H9 (cell line): ENCODE data around the gene FAM3C. TPM values are rescaled to one million over a fixed set of nuclear protein-coding genes. Genes with fewer than 3 reads are reported as not detected.

ENCODE experiments used
- DNase-seq: peaks from one replicate; pipeline ENCODE4 v3.0.0-alpha.2; 2017
- H2AFZ ChIP-seq: one replicate; pipeline ENCODE4 v1.6.1; 2013; ENCODE audit warnings: mild to moderate bottlenecking, low read length, control low read depth, moderate library complexity
- H2AK5ac ChIP-seq: 2 replicates; pipeline ENCODE4 v1.6.1; 2013; ENCODE audit warnings: low read length, control low read depth, mixed read lengths; ENCODE audit not compliant: insufficient read length
- H2BK120ac ChIP-seq: one replicate; pipeline ENCODE4 v1.6.1; 2013; ENCODE audit warnings: low read depth, mild to moderate bottlenecking, low read length, control low read depth, inconsistent platforms; ENCODE audit not compliant: poor library complexity, severe bottlenecking
- H2BK12ac ChIP-seq: 2 replicates; pipeline ENCODE4 v1.6.1; 2013; ENCODE audit warnings: low read length, control low read depth, mixed read lengths, low read depth; ENCODE audit not compliant: insufficient read length
- H2BK15ac ChIP-seq: 2 replicates; pipeline ENCODE4 v1.6.1; 2013; ENCODE audit warnings: low read depth, low read length, control low read depth
- H2BK20ac ChIP-seq: one replicate; pipeline ENCODE4 v1.6.1; 2013; ENCODE audit warnings: low read depth, mild to moderate bottlenecking, low read length, control low read depth, inconsistent platforms; ENCODE audit not compliant: poor library complexity, severe bottlenecking
- H2BK5ac ChIP-seq: 2 replicates; pipeline ENCODE4 v1.6.1; 2013; ENCODE audit warnings: low read length, control low read depth, mixed read lengths; ENCODE audit not compliant: insufficient read length
- H3K14ac ChIP-seq: 2 replicates; pipeline ENCODE4 v1.6.1; 2013; ENCODE audit warnings: low read length, control low read depth; ENCODE audit not compliant: insufficient read depth
- H3K18ac ChIP-seq: 2 replicates; pipeline ENCODE4 v1.6.1; 2013; ENCODE audit warnings: low read depth, mild to moderate bottlenecking, mixed read lengths, low read length, control low read depth; ENCODE audit not compliant: insufficient read length
- H3K23ac ChIP-seq: 2 replicates; pipeline ENCODE4 v1.6.1; 2013; ENCODE audit warnings: low read length, control low read depth, mixed read lengths, low read depth; ENCODE audit not compliant: insufficient read length
- H3K23me2 ChIP-seq: 2 replicates; pipeline ENCODE4 v1.6.1; 2013; ENCODE audit warnings: low read depth, mild to moderate bottlenecking, mixed read lengths, low read length, control low read depth; ENCODE audit not compliant: insufficient read length, poor library complexity, severe bottlenecking
- H3K27ac ChIP-seq: 2 replicates; pipeline ENCODE4 v1.5.1; 2013; ENCODE audit warnings: low read length, control low read depth, mixed read lengths, low read depth; ENCODE audit not compliant: insufficient read length
- H3K27me3 ChIP-seq: 2 replicates; pipeline ENCODE4 v1.6.1; 2013; ENCODE audit warnings: low read length, control low read depth, inconsistent platforms; ENCODE audit not compliant: insufficient read depth
- H3K4ac ChIP-seq: 2 replicates; pipeline ENCODE4 v1.6.1; 2013; ENCODE audit warnings: low read depth, mild to moderate bottlenecking, control low read depth, inconsistent platforms, low read length, moderate library complexity
- H3K4me1 ChIP-seq: 2 replicates; pipeline ENCODE4 v1.6.1; 2013; ENCODE audit warnings: low read length, control low read depth, inconsistent platforms; ENCODE audit not compliant: insufficient read depth
- H3K4me2 ChIP-seq: 2 replicates; pipeline ENCODE4 v1.6.1; 2013; ENCODE audit warnings: low read length, control low read depth, mixed read lengths; ENCODE audit not compliant: insufficient read length, insufficient read depth
- H3K56ac ChIP-seq: 2 replicates; pipeline ENCODE4 v1.6.1; 2013; ENCODE audit warnings: low read depth, mild to moderate bottlenecking, mixed read lengths, low read length, control low read depth; ENCODE audit not compliant: insufficient read length
- H3K79me1 ChIP-seq: 2 replicates; pipeline ENCODE4 v1.6.1; 2013; ENCODE audit warnings: low read depth, mild to moderate bottlenecking, moderate library complexity, low read length, control low read depth, inconsistent platforms; ENCODE audit not compliant: insufficient read depth, poor library complexity, severe bottlenecking
- H3K79me2 ChIP-seq: 2 replicates; pipeline ENCODE4 v1.6.1; 2013; ENCODE audit warnings: low read length, control low read depth, inconsistent platforms; ENCODE audit not compliant: insufficient read depth
- H3K9ac ChIP-seq: 2 replicates; pipeline ENCODE4 v1.6.1; 2013; ENCODE audit warnings: low read length, control low read depth, mixed read lengths; ENCODE audit not compliant: insufficient read length; ENCODE audit errors: extremely low read depth
- H3K9me3 ChIP-seq: one replicate; pipeline ENCODE4 v1.6.1; 2013; ENCODE audit warnings: low read depth, low read length, inconsistent platforms; ENCODE audit not compliant: control insufficient read depth
- H3T11ph ChIP-seq: one replicate; pipeline ENCODE4 v1.6.1; 2013; ENCODE audit warnings: mild to moderate bottlenecking, low read length, control low read depth, inconsistent platforms
- H4K20me1 ChIP-seq: one replicate; pipeline ENCODE4 v1.6.1; 2013; ENCODE audit not compliant: control insufficient read depth, insufficient read length, insufficient read depth
- H4K5ac ChIP-seq: 2 replicates; pipeline ENCODE4 v1.6.1; 2013; ENCODE audit warnings: low read depth, mild to moderate bottlenecking, mixed read lengths, low read length, control low read depth; ENCODE audit not compliant: insufficient read length
- H4K8ac ChIP-seq: replicated peaks from 2 replicates; pipeline ENCODE4 v1.6.1; 2013; ENCODE audit warnings: low read length, control low read depth, mixed read lengths, low read depth; ENCODE audit not compliant: insufficient read length
- H4K91ac ChIP-seq: 2 replicates; pipeline ENCODE4 v1.6.1; 2013; ENCODE audit warnings: low read depth, mild to moderate bottlenecking, moderate library complexity, mixed read lengths, low read length, control low read depth; ENCODE audit not compliant: insufficient read length
- H3K27ac Mint-ChIP-seq, 3 experiments: 2 replicates in 2 of 3; 3 replicates in 1 of 3; pipeline ENCODE4 v1.8.0; 2020 to 2021; ENCODE audit warnings: mixed read lengths in 3 of 3, mild to moderate bottlenecking in 1 of 3, moderate library complexity in 1 of 3
- H3K27me3 Mint-ChIP-seq: 2 replicates; pipeline ENCODE4 v1.8.0; 2021; ENCODE audit warnings: low read depth, mild to moderate bottlenecking, moderate library complexity, mixed read lengths
- H3K36me3 Mint-ChIP-seq, 3 experiments: 2 replicates in 2 of 3; 3 replicates in 1 of 3; pipeline ENCODE4 v1.8.0; 2020 to 2021; ENCODE audit warnings: low read depth in 3 of 3, mixed read lengths in 3 of 3; ENCODE audit not compliant: insufficient read depth in 1 of 3
- H3K4me1 Mint-ChIP-seq, 2 experiments: 2 replicates each; pipeline ENCODE4 v1.8.0; 2020; ENCODE audit warnings: mixed read lengths in 2 of 2
- H3K4me3 Mint-ChIP-seq, 2 experiments: 2 replicates in 1 of 2; 3 replicates in 1 of 2; pipeline ENCODE4 v1.8.0; 2020 to 2021; ENCODE audit warnings: mild to moderate bottlenecking in 2 of 2, mixed read lengths in 2 of 2, moderate library complexity in 1 of 2
- H3K9me3 Mint-ChIP-seq, 2 experiments: 2 replicates in 1 of 2; 3 replicates in 1 of 2; pipeline ENCODE4 v1.8.0; 2020; ENCODE audit warnings: mild to moderate bottlenecking in 2 of 2, mixed read lengths in 2 of 2, moderate library complexity in 1 of 2
- WGBS: extraction: QIAGEN DNeasy Blood & Tissue Kit; methylation state at CpG from one replicate; pipeline ENCODE4 v1.1.7; 2013; ENCODE audit warnings: missing lambda C conversion rate, low lambda C conversion rate, mixed read lengths; ENCODE audit not compliant: insufficient read length; ENCODE audit errors: extremely low coverage; 5-methylcytosine and 5-hydroxymethylcytosine counted together
- total RNA-seq: library from RNA; stranded (reverse); gene quantifications from 2 replicates; pipeline ENCODE4 v1.2.1, GENCODE V29; 2021
- TF ChIP-seq, protein P1 (sequence below): fragments of 200-600 bp; sonication (generic); conservative IDR thresholded peaks from 3 replicates; pipeline ENCODE4 v1.8.0; 2021; ENCODE audit warnings: antibody characterized with exemption, mild to moderate bottlenecking

The FAM3C gene
- total RNA-seq, 1 experiment from 2014 or later, result 64.5 TPM

DNA sequence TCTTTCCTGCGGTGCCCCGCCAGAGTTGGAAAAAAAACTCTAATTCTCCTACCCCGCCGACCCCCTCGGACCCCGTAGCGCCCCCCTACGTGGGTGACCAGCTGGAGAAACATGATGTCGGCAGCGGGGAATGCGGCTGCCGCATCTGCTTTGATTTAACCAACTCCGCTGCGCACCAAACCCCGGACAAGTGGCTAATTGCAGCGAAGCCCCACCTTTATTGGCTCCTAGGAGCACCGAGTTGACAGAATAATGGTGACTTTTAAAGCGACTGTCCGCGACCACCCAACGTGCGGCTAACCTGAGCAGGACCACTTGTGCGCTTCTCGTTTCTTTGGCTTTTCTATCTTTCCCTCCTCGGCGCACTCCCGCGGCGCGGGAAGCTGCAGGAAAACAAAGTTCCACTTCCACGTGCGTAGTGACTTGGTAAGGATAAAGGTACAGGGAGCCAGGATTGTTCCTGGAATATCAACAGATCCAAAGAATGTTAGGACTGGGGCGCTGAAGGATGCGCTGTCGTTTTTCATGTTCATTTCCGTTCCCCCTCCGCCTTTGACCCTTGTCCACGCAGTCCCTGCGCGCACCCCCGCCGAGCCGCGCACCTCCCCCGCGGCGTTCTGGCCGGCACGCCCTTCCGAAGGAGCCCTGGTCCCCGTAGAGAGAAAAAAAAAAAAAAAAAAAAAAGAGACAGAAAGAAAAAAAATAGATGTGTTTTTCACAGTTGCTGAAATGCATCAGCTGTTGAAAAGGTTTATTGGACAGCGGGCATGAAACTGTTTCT is 65.9 kb downstream of the FAM3C start:
- Histone ChIP-seq H2AFZ (no peak overlapping the region), H3T11ph (no peak overlapping the region)
- TF ChIP-seq, protein P1, sequence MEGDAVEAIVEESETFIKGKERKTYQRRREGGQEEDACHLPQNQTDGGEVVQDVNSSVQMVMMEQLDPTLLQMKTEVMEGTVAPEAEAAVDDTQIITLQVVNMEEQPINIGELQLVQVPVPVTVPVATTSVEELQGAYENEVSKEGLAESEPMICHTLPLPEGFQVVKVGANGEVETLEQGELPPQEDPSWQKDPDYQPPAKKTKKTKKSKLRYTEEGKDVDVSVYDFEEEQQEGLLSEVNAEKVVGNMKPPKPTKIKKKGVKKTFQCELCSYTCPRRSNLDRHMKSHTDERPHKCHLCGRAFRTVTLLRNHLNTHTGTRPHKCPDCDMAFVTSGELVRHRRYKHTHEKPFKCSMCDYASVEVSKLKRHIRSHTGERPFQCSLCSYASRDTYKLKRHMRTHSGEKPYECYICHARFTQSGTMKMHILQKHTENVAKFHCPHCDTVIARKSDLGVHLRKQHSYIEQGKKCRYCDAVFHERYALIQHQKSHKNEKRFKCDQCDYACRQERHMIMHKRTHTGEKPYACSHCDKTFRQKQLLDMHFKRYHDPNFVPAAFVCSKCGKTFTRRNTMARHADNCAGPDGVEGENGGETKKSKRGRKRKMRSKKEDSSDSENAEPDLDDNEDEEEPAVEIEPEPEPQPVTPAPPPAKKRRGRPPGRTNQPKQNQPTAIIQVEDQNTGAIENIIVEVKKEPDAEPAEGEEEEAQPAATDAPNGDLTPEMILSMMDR, result no peak

More for the DNA sequence above, 65.9 kb downstream of the FAM3C start:
- Histone ChIP-seq H3K9ac (no peak overlapping the region), H3K27ac (no peak overlapping the region), H2BK15ac (no peak overlapping the region), H3K4ac (no peak overlapping the region), H3K23me2 (peaks cover 19% of the 10 kb centered on the region), H3K4me2 (peak overlapping the region; percentile 93), H4K8ac (no peak overlapping the region), H2AK5ac (no peak overlapping the region), H4K5ac (no peak overlapping the region), H3K27me3 (peaks cover 11% of the 10 kb centered on the region; the same call in 1 of the 2 replicates), H4K20me1 (no peaks in the 10 kb centered on the region), H3K79me2 (no peaks in the 10 kb centered on the region), H4K91ac (no peak overlapping the region), H3K14ac (no peak overlapping the region), H2BK120ac (no peak overlapping the region), H2BK20ac (no peak overlapping the region), H3K56ac (no peak overlapping the region), H3K18ac (no peak overlapping the region), H3K23ac (no peak overlapping the region), H3K9me3 (no peaks in the 10 kb centered on the region), H2BK5ac (no peak overlapping the region), H3K79me1 (no peaks in the 10 kb centered on the region), H3K4me1 (no peaks in the 10 kb centered on the region), H2BK12ac (no peak overlapping the region)
- DNase-seq, result peak; percentile 50
- no CpG with 5 or more reads among the region's 52 CpGs for WGBS
- H3K36me3 Mint-ChIP-seq, result no peaks in the 10 kb centered on the region; a peak in 1 of 7 replicates
- H3K27me3 Mint-ChIP-seq, result peaks cover 46% of the 10 kb centered on the region
- no peak overlapping the region for H3K27ac Mint-ChIP-seq
- H3K4me1 Mint-ChIP-seq, result peaks cover 5 to 14% of the 10 kb centered on the region in 2 experiments
- peak overlapping the region; percentile 67 to 85 for H3K4me3 Mint-ChIP-seq
- H3K9me3 Mint-ChIP-seq, result no peaks in the 10 kb centered on the region
